ENCODE data around the gene TM9SF2.

Gene TM9SF2

GRCh38 chr13:99476648-99477047 lies 24.6 kb upstream of the TM9SF2 start:
- TF ChIP-seq FOXK2 (IDR thresholded peaks at IDR 0.05), result no peak
- no peak for TF ChIP-seq BHLHE40 (IDR thresholded peaks at IDR 0.05; ENCODE audit: borderline replicate concordance)
- no peak for TF ChIP-seq PKNOX1 (IDR thresholded peaks at IDR 0.05)
- no peak for TF ChIP-seq ZNF384 (IDR thresholded peaks at IDR 0.05)
- no peak for TF ChIP-seq SUZ12 (IDR thresholded peaks at IDR 0.05)
- TF ChIP-seq LEF1 (IDR thresholded peaks at IDR 0.05; ENCODE audit: borderline replicate concordance), result no peak
- TF ChIP-seq ELF4 (IDR thresholded peaks at IDR 0.05), result no peak
- no peak for TF ChIP-seq ARNT (IDR thresholded peaks at IDR 0.05)
- CTCF ChIA-PET, result no interaction called here
- POLR2A ChIA-PET, result no interaction called here
- no peak for DNase-seq (ENCODE audit: extremely low spot score)

GRCh38 chr13:99477493-99477892 lies 23.8 kb upstream of the TM9SF2 start:
- no peak for TF ChIP-seq NFRKB (IDR thresholded peaks at IDR 0.05)
- no peak for TF ChIP-seq ELF4 (IDR thresholded peaks at IDR 0.05)
- no peak for TF ChIP-seq ARNT (IDR thresholded peaks at IDR 0.05)
- TF ChIP-seq SP1 (IDR thresholded peaks at IDR 0.05), result no peak
- TF ChIP-seq ZNF384 (IDR thresholded peaks at IDR 0.05), result no peak
- no peak for TF ChIP-seq FOXM1 (IDR thresholded peaks at IDR 0.05; ENCODE audit: borderline replicate concordance)
- no peak for TF ChIP-seq BHLHE40 (IDR thresholded peaks at IDR 0.05; ENCODE audit: borderline replicate concordance)
- TF ChIP-seq FOXK2 (IDR thresholded peaks at IDR 0.05), result no peak
- no peak for TF ChIP-seq FOXA1 (IDR thresholded peaks at IDR 0.05)
- TF ChIP-seq L3MBTL2 (conservative IDR thresholded peaks at IDR 0.05), result no peak
- TF ChIP-seq PKNOX1 (IDR thresholded peaks at IDR 0.05), result no peak
- no peak for TF ChIP-seq HDGF (IDR thresholded peaks at IDR 0.05; ENCODE audit: borderline replicate concordance)
- no peak for TF ChIP-seq LEF1 (IDR thresholded peaks at IDR 0.05; ENCODE audit: borderline replicate concordance)
- no peak for TF ChIP-seq CTBP1 (IDR thresholded peaks at IDR 0.05; ENCODE audit: borderline replicate concordance)
- no peak for TF ChIP-seq SUZ12 (IDR thresholded peaks at IDR 0.05)
- TF ChIP-seq TARDBP (IDR thresholded peaks at IDR 0.05), result no peak
- no peak for DNase-seq (ENCODE audit: extremely low spot score)
- CTCF ChIA-PET, result no interaction called here
- POLR2A ChIA-PET, result no interaction called here

GRCh38 chr13:99481366-99481765 lies 19.9 kb upstream of the TM9SF2 start:
- ChIA-PET CTCF (no interaction called here), POLR2A (interaction anchor here (0.9 kb wide), 1 partner anchor 17 kb away, joined by 3 read pairs; no protein-coding TSS in a partner anchor)
- TF ChIP-seq ARNT (IDR thresholded peaks at IDR 0.05) (no peak), FOXM1 (IDR thresholded peaks at IDR 0.05; ENCODE audit: borderline replicate concordance) (no peak), PKNOX1 (IDR thresholded peaks at IDR 0.05) (no peak), FOXK2 (IDR thresholded peaks at IDR 0.05) (no peak), SUZ12 (IDR thresholded peaks at IDR 0.05) (no peak)
- no peak for DNase-seq (ENCODE audit: extremely low spot score)

GRCh38 chr13:99484473-99484872 lies 16.8 kb upstream of the TM9SF2 start:
- ChIA-PET POLR2A (no interaction called here), CTCF (no interaction called here)

GRCh38 chr13:99486996-99487395 lies 14.3 kb upstream of the TM9SF2 start:
- TF ChIP-seq PKNOX1 (IDR thresholded peaks at IDR 0.05) (no peak), FOXK2 (IDR thresholded peaks at IDR 0.05) (no peak), BHLHE40 (IDR thresholded peaks at IDR 0.05; ENCODE audit: borderline replicate concordance) (no peak), HDGF (IDR thresholded peaks at IDR 0.05; ENCODE audit: borderline replicate concordance) (no peak), TARDBP (IDR thresholded peaks at IDR 0.05) (no peak), ELF4 (IDR thresholded peaks at IDR 0.05) (no peak), ARNT (IDR thresholded peaks at IDR 0.05) (no peak), FOXA1 (IDR thresholded peaks at IDR 0.05) (no peak), CTBP1 (IDR thresholded peaks at IDR 0.05; ENCODE audit: borderline replicate concordance) (no peak), SP1 (IDR thresholded peaks at IDR 0.05) (no peak), ZNF384 (IDR thresholded peaks at IDR 0.05) (no peak)
- CTCF ChIA-PET, result no interaction called here
- no peak for DNase-seq (ENCODE audit: extremely low spot score)
- POLR2A ChIA-PET, result no interaction called here

More at GRCh38 chr13:99484473-99484872, 16.8 kb upstream of the TM9SF2 start:
- TF ChIP-seq LEF1 (IDR thresholded peaks at IDR 0.05; ENCODE audit: borderline replicate concordance) (no peak), SUZ12 (IDR thresholded peaks at IDR 0.05) (no peak), ELF4 (IDR thresholded peaks at IDR 0.05) (no peak), PKNOX1 (IDR thresholded peaks at IDR 0.05) (no peak), SP1 (IDR thresholded peaks at IDR 0.05) (no peak), FOXA1 (IDR thresholded peaks at IDR 0.05) (no peak), CTBP1 (IDR thresholded peaks at IDR 0.05; ENCODE audit: borderline replicate concordance) (no peak), ARNT (IDR thresholded peaks at IDR 0.05) (no peak), NFRKB (IDR thresholded peaks at IDR 0.05) (no peak), FOXM1 (IDR thresholded peaks at IDR 0.05; ENCODE audit: borderline replicate concordance) (no peak), TARDBP (IDR thresholded peaks at IDR 0.05) (no peak), ZNF384 (IDR thresholded peaks at IDR 0.05) (no peak), FOXK2 (IDR thresholded peaks at IDR 0.05) (no peak), L3MBTL2 (conservative IDR thresholded peaks at IDR 0.05) (no peak), BHLHE40 (IDR thresholded peaks at IDR 0.05; ENCODE audit: borderline replicate concordance) (no peak), HDGF (IDR thresholded peaks at IDR 0.05; ENCODE audit: borderline replicate concordance) (no peak)
- no peak for DNase-seq (ENCODE audit: extremely low spot score)

Measured in HEK293T (cell line).